ENCODE data around the gene VPS37B. TPM values are rescaled to one million over a fixed set of nuclear protein-coding genes. Genes with fewer than 3 reads are reported as not detected.

The VPS37B gene
- polyA plus RNA-seq, 1 experiment = 18.1 TPM

DNA sequence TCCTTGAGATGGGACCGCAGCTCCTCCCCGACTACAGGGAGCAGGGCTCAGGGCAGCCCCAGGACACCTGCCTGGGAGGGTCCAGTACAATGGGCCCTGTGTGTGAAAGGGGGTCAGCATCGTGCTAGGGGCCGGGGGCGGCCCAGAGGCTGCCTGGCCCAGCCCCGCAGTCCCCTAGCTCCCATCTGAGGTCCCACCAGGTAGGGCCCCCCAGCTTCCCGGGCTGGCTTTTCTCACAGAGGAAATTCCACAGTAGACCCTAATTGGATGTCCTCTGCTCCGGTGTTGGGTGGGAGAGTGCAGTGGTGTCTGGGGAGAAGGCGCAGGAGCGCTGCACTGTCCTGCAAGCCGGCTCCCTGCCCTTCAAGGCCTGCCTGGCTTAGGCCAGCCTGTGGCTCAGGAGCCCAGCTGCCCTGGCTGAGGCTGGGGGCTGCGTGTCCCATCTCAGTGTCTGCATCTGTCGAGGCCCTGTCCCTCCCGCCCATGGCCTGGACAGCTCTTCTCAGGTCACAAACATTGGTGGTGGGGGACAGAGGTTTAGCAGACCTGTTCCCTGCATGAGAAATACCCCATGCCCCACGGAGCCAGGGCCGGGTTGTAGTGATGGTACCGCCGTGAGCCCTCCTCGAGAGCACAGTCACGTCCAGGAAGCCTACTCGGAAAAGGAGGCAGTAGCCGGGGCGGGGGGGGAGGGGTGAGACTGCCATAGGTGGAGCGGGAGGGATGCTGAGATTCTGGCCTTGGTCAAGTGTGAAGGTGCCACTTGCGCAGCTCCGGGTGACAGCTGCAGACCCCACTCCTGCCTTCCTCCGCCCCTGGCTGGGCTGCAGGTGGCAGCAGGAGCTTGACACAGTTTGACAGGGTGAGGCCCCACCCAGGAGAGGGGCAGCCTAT is 49.1 kb downstream of the VPS37B start:
- ChIA-PET POLR2A (no interaction called here), CTCF (interaction anchor here (0.9 to 5.3 kb wide), 3 partner anchors 13 to 391 kb away, joined by 3 to 21 read pairs (median 3); no protein-coding TSS in a partner anchor)
- Histone ChIP-seq H3K4me3 (ENCODE audit: low read depth, low read length) (no peak overlapping the region), H3K27me3 (ENCODE audit: control insufficient read depth, insufficient read depth, low read length) (no peaks in the 10 kb centered on the region), H3K36me3 (ENCODE audit: control insufficient read depth, insufficient read depth, low read length) (no peaks in the 10 kb centered on the region; the same call in 1 of the 2 replicates)
- DNase-seq (ENCODE audit: low read depth) = no peak
- TF ChIP-seq, protein P1, sequence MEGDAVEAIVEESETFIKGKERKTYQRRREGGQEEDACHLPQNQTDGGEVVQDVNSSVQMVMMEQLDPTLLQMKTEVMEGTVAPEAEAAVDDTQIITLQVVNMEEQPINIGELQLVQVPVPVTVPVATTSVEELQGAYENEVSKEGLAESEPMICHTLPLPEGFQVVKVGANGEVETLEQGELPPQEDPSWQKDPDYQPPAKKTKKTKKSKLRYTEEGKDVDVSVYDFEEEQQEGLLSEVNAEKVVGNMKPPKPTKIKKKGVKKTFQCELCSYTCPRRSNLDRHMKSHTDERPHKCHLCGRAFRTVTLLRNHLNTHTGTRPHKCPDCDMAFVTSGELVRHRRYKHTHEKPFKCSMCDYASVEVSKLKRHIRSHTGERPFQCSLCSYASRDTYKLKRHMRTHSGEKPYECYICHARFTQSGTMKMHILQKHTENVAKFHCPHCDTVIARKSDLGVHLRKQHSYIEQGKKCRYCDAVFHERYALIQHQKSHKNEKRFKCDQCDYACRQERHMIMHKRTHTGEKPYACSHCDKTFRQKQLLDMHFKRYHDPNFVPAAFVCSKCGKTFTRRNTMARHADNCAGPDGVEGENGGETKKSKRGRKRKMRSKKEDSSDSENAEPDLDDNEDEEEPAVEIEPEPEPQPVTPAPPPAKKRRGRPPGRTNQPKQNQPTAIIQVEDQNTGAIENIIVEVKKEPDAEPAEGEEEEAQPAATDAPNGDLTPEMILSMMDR (IDR thresholded peaks at IDR 0.05; ENCODE audit: insufficient read depth, low read depth, low read length) = no peak

- H3K27me3 ChIP-seq (ENCODE audit: control insufficient read depth, insufficient read depth, low read length) = no peaks in the 10 kb centered on the region
- TF ChIP-seq, protein P1 (IDR thresholded peaks at IDR 0.05; ENCODE audit: insufficient read depth, low read depth, low read length) = no peak
- no peaks in the 10 kb centered on the region; the same call in 1 of the 2 replicates for H3K36me3 ChIP-seq (ENCODE audit: control insufficient read depth, insufficient read depth, low read length)
- no peak overlapping the region for H3K4me3 ChIP-seq (ENCODE audit: low read depth, low read length)
- CTCF ChIA-PET = interaction anchor here (1.4 to 5.3 kb wide), 2 partner anchors 14 to 52 kb away, joined by 3 to 21 read pairs; no protein-coding TSS in a partner anchor
- DNase-seq (ENCODE audit: low read depth) = no peak
- POLR2A ChIA-PET = no interaction called here
Observed at GRCh38 chr12:122845865-122846621, 49.9 kb downstream of the VPS37B start.

GRCh38 chr12:122845041-122845864 is 50.7 kb downstream of the VPS37B start:
- no peak overlapping the region for H3K4me3 ChIP-seq (ENCODE audit: low read depth, low read length)
- POLR2A ChIA-PET = no interaction called here
- TF ChIP-seq, protein P1 (IDR thresholded peaks at IDR 0.05; ENCODE audit: insufficient read depth, low read depth, low read length) = no peak
- no peak for DNase-seq (ENCODE audit: low read depth)
- CTCF ChIA-PET = interaction anchor here (5.3 kb wide), 1 partner anchor 14 kb away, joined by 21 read pairs; no protein-coding TSS in a partner anchor
- H3K36me3 ChIP-seq (ENCODE audit: control insufficient read depth, insufficient read depth, low read length) = no peaks in the 10 kb centered on the region; the same call in 1 of the 2 replicates
- H3K27me3 ChIP-seq (ENCODE audit: control insufficient read depth, insufficient read depth, low read length) = no peaks in the 10 kb centered on the region

GRCh38 chr12:122844366-122844971 is 51.5 kb downstream of the VPS37B start:
- CTCF ChIA-PET = interaction anchor here (0.6 to 1.1 kb wide), 2 partner anchors 12 to 109 kb away, joined by 3 read pairs; no protein-coding TSS in a partner anchor
- no peak overlapping the region for H3K4me3 ChIP-seq (ENCODE audit: low read depth, low read length)
- H3K36me3 ChIP-seq (ENCODE audit: control insufficient read depth, insufficient read depth, low read length) = no peaks in the 10 kb centered on the region; the same call in 1 of the 2 replicates
- no peak for DNase-seq (ENCODE audit: low read depth)
- TF ChIP-seq, protein P1 (IDR thresholded peaks at IDR 0.05; ENCODE audit: insufficient read depth, low read depth, low read length) = no peak
- no peaks in the 10 kb centered on the region for H3K27me3 ChIP-seq (ENCODE audit: control insufficient read depth, insufficient read depth, low read length)
- POLR2A ChIA-PET = no interaction called here
